KOPT-K1 (cell line): ENCODE data around the gene WNK4.

Experiments used
- H3K27ac ChIP-seq: fragments of 200-600 bp; sonication (generic); 2 replicates; pipeline ENCODE4 v1.5.1; 2016; ENCODE audit warnings: antibody characterized with exemption, mild to moderate bottlenecking, low read depth, low read length; ENCODE audit not compliant: poor library complexity, severe bottlenecking
- H3K36me3 ChIP-seq: fragments of 200-600 bp; sonication (generic); 2 replicates; pipeline ENCODE4 v1.5.1; 2017; ENCODE audit warnings: antibody characterized with exemption, mild to moderate bottlenecking, low read length, moderate library complexity; ENCODE audit not compliant: insufficient read depth
- H3K9me3 ChIP-seq: fragments of 200-600 bp; sonication (generic); 2 replicates; pipeline ENCODE4 v1.5.1; 2017; ENCODE audit warnings: antibody characterized with exemption, low read length, mild to moderate bottlenecking; ENCODE audit not compliant: insufficient read depth, poor library complexity, severe bottlenecking

WNK4 gene

GRCh38 chr17:42782166-42783061 is 2.0 kb downstream of the WNK4 start:
- Histone ChIP-seq H3K9me3 (no peaks in the 10 kb centered on the region), H3K27ac (no peak overlapping the region), H3K36me3 (peaks cover 41% of the 10 kb centered on the region)

- no peak overlapping the region for H3K27ac ChIP-seq
- peaks cover 39% of the 10 kb centered on the region for H3K36me3 ChIP-seq
Measured at GRCh38 chr17:42783062-42783790, 2.8 kb downstream of the WNK4 start.

GRCh38 chr17:42783791-42784138 is 3.4 kb downstream of the WNK4 start:
- H3K9me3 ChIP-seq: no peaks in the 10 kb centered on the region
- H3K27ac ChIP-seq: no peak overlapping the region
- H3K36me3 ChIP-seq: peaks cover 34% of the 10 kb centered on the region

More at GRCh38 chr17:42783062-42783790, 2.8 kb downstream of the WNK4 start:
- no peaks in the 10 kb centered on the region for H3K9me3 ChIP-seq

GRCh38 chr17:42784409-42784808 is 4.0 kb downstream of the WNK4 start:
- H3K36me3 ChIP-seq: peaks cover 27% of the 10 kb centered on the region
- no peak overlapping the region for H3K27ac ChIP-seq
- no peaks in the 10 kb centered on the region for H3K9me3 ChIP-seq

GRCh38 chr17:42784811-42785592 is 4.6 kb downstream of the WNK4 start:
- H3K9me3 ChIP-seq: no peaks in the 10 kb centered on the region
- H3K36me3 ChIP-seq: peaks cover 21% of the 10 kb centered on the region; the same call in 1 of the 2 replicates
- H3K27ac ChIP-seq: no peak overlapping the region

- H3K27ac ChIP-seq: no peak overlapping the region
- no peaks in the 10 kb centered on the region for H3K9me3 ChIP-seq
- peaks cover 9% of the 10 kb centered on the region; the same call in 1 of the 2 replicates for H3K36me3 ChIP-seq
Measured at GRCh38 chr17:42787266-42787665, 6.9 kb downstream of the WNK4 start.

- peaks cover 14% of the 10 kb centered on the region; the same call in 1 of the 2 replicates for H3K36me3 ChIP-seq
- H3K27ac ChIP-seq: no peak overlapping the region
- H3K9me3 ChIP-seq: no peaks in the 10 kb centered on the region
Measured at GRCh38 chr17:42791948-42792347, 11.5 kb downstream of the WNK4 start.

- peaks cover 10% of the 10 kb centered on the region; the same call in 1 of the 2 replicates for H3K36me3 ChIP-seq
- no peak overlapping the region for H3K27ac ChIP-seq
Measured at GRCh38 chr17:42792545-42792944, 12.1 kb downstream of the WNK4 start.

GRCh38 chr17:42795061-42795460 is 14.7 kb downstream of the WNK4 start:
- peaks cover 5% of the 10 kb centered on the region; the same call in 1 of the 2 replicates for H3K36me3 ChIP-seq
- no peaks in the 10 kb centered on the region for H3K9me3 ChIP-seq
- no peak overlapping the region for H3K27ac ChIP-seq

More at GRCh38 chr17:42792545-42792944, 12.1 kb downstream of the WNK4 start:
- no peaks in the 10 kb centered on the region for H3K9me3 ChIP-seq

- no peaks in the 10 kb centered on the region for H3K9me3 ChIP-seq
- no peak overlapping the region for H3K27ac ChIP-seq
- peaks cover 5% of the 10 kb centered on the region; the same call in 1 of the 2 replicates for H3K36me3 ChIP-seq
Measured at GRCh38 chr17:42795465-42795864, 15.1 kb downstream of the WNK4 start.

GRCh38 chr17:42796066-42796758 is 15.8 kb downstream of the WNK4 start:
- Histone ChIP-seq H3K36me3 (peaks cover 5% of the 10 kb centered on the region; the same call in 1 of the 2 replicates), H3K27ac (no peak overlapping the region), H3K9me3 (no peaks in the 10 kb centered on the region)

GRCh38 chr17:42797067-42798007 is 16.9 kb downstream of the WNK4 start:
- H3K9me3 ChIP-seq: no peaks in the 10 kb centered on the region
- H3K27ac ChIP-seq: no peak overlapping the region
- H3K36me3 ChIP-seq: peaks cover 5% of the 10 kb centered on the region; the same call in 1 of the 2 replicates

- H3K27ac ChIP-seq: peak overlapping the region; percentile 53
Measured at GRCh38 chr17:42798011-42798382, 17.6 kb downstream of the WNK4 start.

More at GRCh38 chr17:42798011-42798382, 17.6 kb downstream of the WNK4 start:
- H3K9me3 ChIP-seq: no peaks in the 10 kb centered on the region
- peaks cover 5% of the 10 kb centered on the region; the same call in 1 of the 2 replicates for H3K36me3 ChIP-seq
